ENCODE measurements around the gene CTDSPL. TPM values are rescaled to one million over a fixed set of nuclear protein-coding genes. Genes with fewer than 3 reads are reported as not detected.

The CTDSPL gene
- total and polyA plus RNA-seq, 2 of the 13 experiments (the other 11 are each of a cell fraction or from before 2014, with no cell fraction given), result 26.1 to 142 TPM

DNA sequence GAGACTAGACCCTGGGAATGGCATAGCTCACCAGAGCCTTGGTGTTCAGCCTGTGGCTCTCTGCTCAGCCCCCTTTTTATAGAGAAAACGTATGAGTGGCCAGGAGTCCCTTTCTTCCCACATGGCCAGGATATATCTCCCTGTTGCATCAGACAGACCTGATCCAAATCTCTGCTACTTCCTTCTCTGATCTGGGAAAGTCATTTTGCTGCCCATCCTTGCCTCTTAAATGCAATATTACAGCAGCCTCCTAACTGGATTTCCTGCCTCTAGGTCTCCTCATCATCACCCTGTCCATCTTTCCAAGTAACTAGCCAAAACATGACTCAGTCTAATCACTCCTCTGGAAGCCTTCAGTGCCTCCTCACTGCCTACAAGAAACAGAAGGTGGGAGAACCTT is 42.9 kb downstream of the CTDSPL start:
- no CpG with 5 or more reads among the region's 1 CpG for WGBS (ENCODE audit: low lambda C conversion rate)
- Histone ChIP-seq H3K4me2 (ENCODE audit: low read depth, low read length) (0 out of 2 replicates have a peak overlapping the region, but pooled peaks have one; percentile 10), H3K9me3 (ENCODE audit: low read length) (no peaks in the 10 kb centered on the region), H3K79me2 (ENCODE audit: insufficient read depth, low read length) (peaks cover 71% of the 10 kb centered on the region), H3K9ac (ENCODE audit: insufficient read depth, low read depth, low read length) (peak overlapping the region; percentile 57; the same call in 1 of the 2 replicates), H3K27me3 (ENCODE audit: control insufficient read depth in 1 of 2, insufficient read depth in 2 of 2, low read length in 2 of 2) (no peaks in the 10 kb centered on the region), H3K4me3 (replicated peaks in 1 of 3; ENCODE audit: insufficient read depth in 1 of 3, low read depth in 2 of 3, low read length in 3 of 3) (no peak overlapping the region), H3K36me3 (replicated peaks in 1 of 2; ENCODE audit: control insufficient read depth in 1 of 2, insufficient read depth in 2 of 2, low read length in 2 of 2) (peaks cover 2 to 9% of the 10 kb centered on the region in 2 experiments; a peak in 3 of 5 replicates), H4K20me1 (ENCODE audit: insufficient read depth, low read length) (no peaks in the 10 kb centered on the region), H3K27ac (ENCODE audit: extremely low read length, insufficient read depth, low read length) (peak overlapping the region; percentile 88), H3K4me1 (ENCODE audit: insufficient read depth, low read length) (peaks cover 90% of the 10 kb centered on the region), H2AFZ (ENCODE audit: low read length) (no peak overlapping the region)
- FAIRE-seq (no peak), ATAC-seq (no peak), DNase-seq (ENCODE audit: low spot score) (no peak)
- ChIA-PET POLR2A (interaction anchor here (1.0 to 6.9 kb wide), 5 partner anchors 12 to 60 kb away, joined by 3 to 72 read pairs (median 14); no protein-coding TSS in a partner anchor), CTCF (ENCODE audit: low intra/inter-chr PET ratio, low total read pairs) (no interaction called here)
- in situ Hi-C loops (cut with HindIII; ENCODE audit: extremely low pct_ligation_motif_present, low pct_unique_long_range_greater_than_20kb), result no loop called here
- intact Hi-C loops (cut with micrococcal nuclease; ENCODE audit: unreplicated experiment), result no loop called here
- BruUV-seq (replicated peaks), result no TSS peak
- no peak for TF ChIP-seq JUND (CRISPR knock-in tag; IDR thresholded peaks at IDR 0.05)
- no peak for TF ChIP-seq NFE2L2 (IDR thresholded peaks at IDR 0.05; ENCODE audit: low read length)
- TF ChIP-seq CEBPG (CRISPR knock-in tag; IDR thresholded peaks at IDR 0.05), result peak; percentile 67
- no peak for TF ChIP-seq PPARG (CRISPR knock-in tag; conservative IDR thresholded peaks at IDR 0.05)
- TF ChIP-seq, protein P1, sequence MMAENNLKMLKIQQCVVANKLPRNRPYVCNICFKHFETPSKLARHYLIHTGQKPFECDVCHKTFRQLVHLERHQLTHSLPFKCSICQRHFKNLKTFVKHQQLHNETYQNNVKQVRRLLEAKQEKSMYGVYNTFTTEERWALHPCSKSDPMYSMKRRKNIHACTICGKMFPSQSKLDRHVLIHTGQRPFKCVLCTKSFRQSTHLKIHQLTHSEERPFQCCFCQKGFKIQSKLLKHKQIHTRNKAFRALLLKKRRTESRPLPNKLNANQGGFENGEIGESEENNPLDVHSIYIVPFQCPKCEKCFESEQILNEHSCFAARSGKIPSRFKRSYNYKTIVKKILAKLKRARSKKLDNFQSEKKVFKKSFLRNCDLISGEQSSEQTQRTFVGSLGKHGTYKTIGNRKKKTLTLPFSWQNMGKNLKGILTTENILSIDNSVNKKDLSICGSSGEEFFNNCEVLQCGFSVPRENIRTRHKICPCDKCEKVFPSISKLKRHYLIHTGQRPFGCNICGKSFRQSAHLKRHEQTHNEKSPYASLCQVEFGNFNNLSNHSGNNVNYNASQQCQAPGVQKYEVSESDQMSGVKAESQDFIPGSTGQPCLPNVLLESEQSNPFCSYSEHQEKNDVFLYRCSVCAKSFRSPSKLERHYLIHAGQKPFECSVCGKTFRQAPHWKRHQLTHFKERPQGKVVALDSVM (CRISPR knock-in tag; IDR thresholded peaks at IDR 0.05), result no peak
- TF ChIP-seq, protein P2, sequence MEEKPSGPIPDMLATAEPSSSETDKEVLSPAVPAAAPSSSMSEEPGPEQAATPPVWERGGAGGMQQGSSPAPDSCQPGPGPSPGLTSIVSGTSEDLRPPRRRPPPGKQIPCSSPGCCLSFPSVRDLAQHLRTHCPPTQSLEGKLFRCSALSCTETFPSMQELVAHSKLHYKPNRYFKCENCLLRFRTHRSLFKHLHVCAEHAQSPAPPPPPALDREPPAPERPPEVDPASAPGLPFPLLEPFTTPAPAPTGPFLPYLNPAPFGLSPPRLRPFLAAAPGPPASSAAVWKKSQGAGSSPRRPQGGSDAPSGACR (CRISPR knock-in tag; IDR thresholded peaks at IDR 0.05), result no peak
- TF ChIP-seq, protein P3, sequence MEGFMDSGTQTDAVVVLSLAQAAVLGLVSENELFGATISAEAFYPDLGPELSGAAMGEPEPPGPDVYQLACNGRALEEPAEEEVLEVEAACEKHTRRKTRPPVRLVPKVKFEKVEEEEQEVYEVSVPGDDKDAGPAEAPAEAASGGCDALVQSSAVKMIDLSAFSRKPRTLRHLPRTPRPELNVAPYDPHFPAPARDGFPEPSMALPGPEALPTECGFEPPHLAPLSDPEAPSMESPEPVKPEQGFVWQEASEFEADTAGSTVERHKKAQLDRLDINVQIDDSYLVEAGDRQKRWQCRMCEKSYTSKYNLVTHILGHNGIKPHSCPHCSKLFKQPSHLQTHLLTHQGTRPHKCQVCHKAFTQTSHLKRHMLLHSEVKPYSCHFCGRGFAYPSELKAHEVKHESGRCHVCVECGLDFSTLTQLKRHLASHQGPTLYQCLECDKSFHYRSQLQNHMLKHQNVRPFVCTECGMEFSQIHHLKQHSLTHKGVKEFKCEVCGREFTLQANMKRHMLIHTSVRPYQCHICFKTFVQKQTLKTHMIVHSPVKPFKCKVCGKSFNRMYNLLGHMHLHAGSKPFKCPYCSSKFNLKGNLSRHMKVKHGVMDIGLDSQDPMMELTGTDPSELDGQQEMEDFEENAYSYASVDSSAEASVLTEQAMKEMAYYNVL (CRISPR knock-in tag; IDR thresholded peaks at IDR 0.05; ENCODE audit: borderline replicate concordance), result no peak
- TF ChIP-seq MEIS1 (CRISPR knock-in tag; IDR thresholded peaks at IDR 0.05; ENCODE audit: borderline replicate concordance), result no peak
- TF ChIP-seq ELF3 (CRISPR knock-in tag; IDR thresholded peaks at IDR 0.05), result peak; percentile 56; the same call in 1 of the 2 replicates
- TF ChIP-seq, protein P4, sequence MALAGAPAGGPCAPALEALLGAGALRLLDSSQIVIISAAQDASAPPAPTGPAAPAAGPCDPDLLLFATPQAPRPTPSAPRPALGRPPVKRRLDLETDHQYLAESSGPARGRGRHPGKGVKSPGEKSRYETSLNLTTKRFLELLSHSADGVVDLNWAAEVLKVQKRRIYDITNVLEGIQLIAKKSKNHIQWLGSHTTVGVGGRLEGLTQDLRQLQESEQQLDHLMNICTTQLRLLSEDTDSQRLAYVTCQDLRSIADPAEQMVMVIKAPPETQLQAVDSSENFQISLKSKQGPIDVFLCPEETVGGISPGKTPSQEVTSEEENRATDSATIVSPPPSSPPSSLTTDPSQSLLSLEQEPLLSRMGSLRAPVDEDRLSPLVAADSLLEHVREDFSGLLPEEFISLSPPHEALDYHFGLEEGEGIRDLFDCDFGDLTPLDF (CRISPR knock-in tag; IDR thresholded peaks at IDR 0.05), result no peak
- TF ChIP-seq, protein P5, sequence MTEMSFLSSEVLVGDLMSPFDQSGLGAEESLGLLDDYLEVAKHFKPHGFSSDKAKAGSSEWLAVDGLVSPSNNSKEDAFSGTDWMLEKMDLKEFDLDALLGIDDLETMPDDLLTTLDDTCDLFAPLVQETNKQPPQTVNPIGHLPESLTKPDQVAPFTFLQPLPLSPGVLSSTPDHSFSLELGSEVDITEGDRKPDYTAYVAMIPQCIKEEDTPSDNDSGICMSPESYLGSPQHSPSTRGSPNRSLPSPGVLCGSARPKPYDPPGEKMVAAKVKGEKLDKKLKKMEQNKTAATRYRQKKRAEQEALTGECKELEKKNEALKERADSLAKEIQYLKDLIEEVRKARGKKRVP (CRISPR knock-in tag; IDR thresholded peaks at IDR 0.05), result peak in 1 of 2 experiments; percentile 86; a peak in 2 of 4 replicates
- TF ChIP-seq SMAD3 (CRISPR knock-in tag; IDR thresholded peaks at IDR 0.05), result 0 out of 2 replicates have a peak, but pooled peaks have one; percentile 30
- TF ChIP-seq, protein P6, sequence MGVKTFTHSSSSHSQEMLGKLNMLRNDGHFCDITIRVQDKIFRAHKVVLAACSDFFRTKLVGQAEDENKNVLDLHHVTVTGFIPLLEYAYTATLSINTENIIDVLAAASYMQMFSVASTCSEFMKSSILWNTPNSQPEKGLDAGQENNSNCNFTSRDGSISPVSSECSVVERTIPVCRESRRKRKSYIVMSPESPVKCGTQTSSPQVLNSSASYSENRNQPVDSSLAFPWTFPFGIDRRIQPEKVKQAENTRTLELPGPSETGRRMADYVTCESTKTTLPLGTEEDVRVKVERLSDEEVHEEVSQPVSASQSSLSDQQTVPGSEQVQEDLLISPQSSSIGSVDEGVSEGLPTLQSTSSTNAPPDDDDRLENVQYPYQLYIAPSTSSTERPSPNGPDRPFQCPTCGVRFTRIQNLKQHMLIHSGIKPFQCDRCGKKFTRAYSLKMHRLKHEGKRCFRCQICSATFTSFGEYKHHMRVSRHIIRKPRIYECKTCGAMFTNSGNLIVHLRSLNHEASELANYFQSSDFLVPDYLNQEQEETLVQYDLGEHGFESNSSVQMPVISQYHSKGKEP (CRISPR knock-in tag; IDR thresholded peaks at IDR 0.05), result no peak
- TF ChIP-seq TGIF2 (CRISPR knock-in tag; IDR thresholded peaks at IDR 0.05), result no peak

All from HepG2 (cell line).